Subcutaneous adipose tissue (tissue), 4 donors: ENCODE results near the gene DNLZ. TPM values are rescaled to one million over a fixed set of nuclear protein-coding genes. Genes with fewer than 3 reads are reported as not detected.

Experiments
- total RNA-seq, 4 donors: library from RNA; depleted of rRNA; stranded (reverse); fragments of >200 nt; gene quantifications; one replicate each; pipeline ENCODE4 v1.1.0, GENCODE V29; 2016
- TF ChIP-seq, protein P1 (sequence below): fragments of 450-650 bp; IDR thresholded peaks from one replicate; pipeline ENCODE4 v1.5.1; 2016; ENCODE audit warnings: low read depth, mild to moderate bottlenecking, control low read depth, antibody characterized with exemption, moderate library complexity

DNLZ gene
- total RNA-seq, 4 donors from 2014 or later, result 10.7 to 36.1 (median 20.1) TPM

GRCh38 chr9:136330406-136330990 lies 33.0 kb downstream of the DNLZ start:
- TF ChIP-seq, protein P1, sequence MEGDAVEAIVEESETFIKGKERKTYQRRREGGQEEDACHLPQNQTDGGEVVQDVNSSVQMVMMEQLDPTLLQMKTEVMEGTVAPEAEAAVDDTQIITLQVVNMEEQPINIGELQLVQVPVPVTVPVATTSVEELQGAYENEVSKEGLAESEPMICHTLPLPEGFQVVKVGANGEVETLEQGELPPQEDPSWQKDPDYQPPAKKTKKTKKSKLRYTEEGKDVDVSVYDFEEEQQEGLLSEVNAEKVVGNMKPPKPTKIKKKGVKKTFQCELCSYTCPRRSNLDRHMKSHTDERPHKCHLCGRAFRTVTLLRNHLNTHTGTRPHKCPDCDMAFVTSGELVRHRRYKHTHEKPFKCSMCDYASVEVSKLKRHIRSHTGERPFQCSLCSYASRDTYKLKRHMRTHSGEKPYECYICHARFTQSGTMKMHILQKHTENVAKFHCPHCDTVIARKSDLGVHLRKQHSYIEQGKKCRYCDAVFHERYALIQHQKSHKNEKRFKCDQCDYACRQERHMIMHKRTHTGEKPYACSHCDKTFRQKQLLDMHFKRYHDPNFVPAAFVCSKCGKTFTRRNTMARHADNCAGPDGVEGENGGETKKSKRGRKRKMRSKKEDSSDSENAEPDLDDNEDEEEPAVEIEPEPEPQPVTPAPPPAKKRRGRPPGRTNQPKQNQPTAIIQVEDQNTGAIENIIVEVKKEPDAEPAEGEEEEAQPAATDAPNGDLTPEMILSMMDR, result no peak

DNA sequence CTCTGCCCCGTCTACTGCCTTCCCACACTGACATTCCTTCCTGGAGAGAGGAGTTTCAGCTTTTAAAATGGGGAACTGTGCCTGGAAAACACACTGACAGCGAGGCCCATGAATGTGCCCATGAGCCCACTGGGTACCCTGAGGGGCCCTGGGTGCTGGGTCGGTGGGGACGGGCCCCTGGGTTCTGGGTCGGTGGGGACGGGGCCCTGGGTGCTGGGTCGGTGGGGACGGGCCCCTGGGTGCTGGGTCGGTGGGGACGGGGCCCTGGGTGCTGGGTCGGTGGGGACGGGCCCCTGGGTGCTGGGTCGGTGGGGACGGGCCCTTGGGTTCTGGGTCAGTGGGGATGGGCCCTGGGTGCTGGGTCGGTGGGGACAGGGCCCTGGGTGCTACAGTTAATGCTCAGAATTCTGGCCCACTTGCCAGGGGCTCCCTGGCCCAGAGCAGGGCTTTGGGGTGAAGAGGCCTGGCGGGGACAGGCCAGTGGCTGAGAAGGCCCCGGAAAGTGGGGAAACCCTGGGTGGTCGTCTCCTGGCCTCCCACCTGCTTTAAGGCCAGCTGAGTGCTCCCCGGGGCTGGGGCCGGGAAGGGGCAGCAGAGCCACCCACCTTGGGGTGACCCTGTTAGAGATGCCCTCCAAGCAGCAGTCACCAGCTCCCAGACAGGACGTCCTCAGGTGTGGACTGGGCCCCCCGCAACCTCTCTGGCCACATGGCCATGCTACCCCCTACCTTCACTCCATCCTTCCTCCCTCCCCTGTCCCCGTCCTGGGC lies 33.7 kb downstream of the DNLZ start:
- TF ChIP-seq, protein P1, result no peak

- TF ChIP-seq, protein P1, result no peak
These were observed 34.3 kb downstream of the DNLZ start for GRCh38 chr9:136329211-136329627.

- TF ChIP-seq, protein P1, result no peak
These were observed 34.9 kb downstream of the DNLZ start for GRCh38 chr9:136328622-136329041.

DNA sequence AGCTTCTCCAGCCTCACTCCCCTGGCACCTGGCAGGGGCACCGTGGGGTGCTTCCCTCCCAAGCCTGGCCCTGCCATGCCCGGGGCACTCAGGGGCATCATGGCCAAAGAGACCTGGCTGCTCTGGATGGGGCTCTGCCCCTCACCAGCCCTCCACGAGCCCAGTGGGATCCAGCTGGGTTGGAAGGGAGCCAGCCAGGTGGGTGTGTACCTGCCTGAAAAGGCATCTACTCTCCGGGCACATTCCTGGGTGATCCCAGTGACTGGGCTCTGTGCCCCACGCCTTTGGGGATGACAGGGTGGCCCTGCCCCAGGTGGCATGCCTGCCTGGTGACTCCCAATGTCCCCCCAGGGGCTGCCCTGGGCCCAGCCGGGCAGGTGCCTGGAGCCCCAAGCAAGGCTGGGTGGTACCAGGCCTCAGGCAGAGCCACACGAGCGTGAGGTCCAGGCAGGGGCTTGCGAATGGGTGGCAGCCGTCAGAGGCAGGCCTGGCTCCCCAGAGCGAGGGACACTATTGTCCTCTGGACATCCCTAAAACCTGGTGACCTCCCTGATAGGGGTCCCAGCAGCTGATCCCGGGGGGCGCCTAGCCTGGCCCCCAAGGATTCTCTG lies 35.4 kb downstream of the DNLZ start:
- TF ChIP-seq, protein P1, result no peak

- TF ChIP-seq, protein P1, result no peak
These were observed 36.1 kb downstream of the DNLZ start, which contains the start of gene GPSM1 for GRCh38 chr9:136327304-136327974. GPSM1 (plus strand) TSS chr9:136327539; CDS start chr9:136327696, 157 bp downstream.

DNA sequence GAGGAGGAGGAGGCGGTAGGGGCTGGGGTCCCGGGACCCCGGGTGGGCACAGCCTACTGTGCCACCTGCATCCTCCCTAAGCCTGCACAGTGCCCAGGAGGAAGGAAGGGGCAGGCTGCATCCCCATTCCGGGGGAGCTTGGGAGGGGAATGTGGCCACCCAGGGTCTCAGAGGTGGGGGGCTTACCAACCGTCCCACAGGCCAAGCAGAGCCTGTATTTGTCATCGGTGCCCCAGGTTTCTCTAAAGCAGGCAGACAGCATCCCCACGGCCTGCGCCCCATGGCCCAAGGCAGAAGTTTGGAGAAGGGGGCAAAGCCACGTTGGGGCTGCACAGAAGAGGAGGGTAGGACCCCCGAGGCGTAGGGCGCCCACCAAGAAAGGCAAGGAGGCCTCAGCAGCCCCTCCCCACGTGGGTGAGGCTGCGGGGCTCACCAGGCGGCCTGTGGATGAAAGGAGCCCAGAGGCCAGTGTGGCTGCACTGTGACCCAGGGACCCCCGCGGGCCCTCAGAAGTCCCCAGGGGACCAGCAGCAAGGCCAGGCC lies 36.7 kb downstream of the DNLZ start:
- TF ChIP-seq, protein P1, result no peak
